ENCODE measurements around the gene INSR.

- TF ChIP-seq, protein P1, sequence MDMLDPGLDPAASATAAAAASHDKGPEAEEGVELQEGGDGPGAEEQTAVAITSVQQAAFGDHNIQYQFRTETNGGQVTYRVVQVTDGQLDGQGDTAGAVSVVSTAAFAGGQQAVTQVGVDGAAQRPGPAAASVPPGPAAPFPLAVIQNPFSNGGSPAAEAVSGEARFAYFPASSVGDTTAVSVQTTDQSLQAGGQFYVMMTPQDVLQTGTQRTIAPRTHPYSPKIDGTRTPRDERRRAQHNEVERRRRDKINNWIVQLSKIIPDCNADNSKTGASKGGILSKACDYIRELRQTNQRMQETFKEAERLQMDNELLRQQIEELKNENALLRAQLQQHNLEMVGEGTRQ (IDR thresholded peaks at IDR 0.05): no peak
- TF ChIP-seq RNF2 (IDR thresholded peaks at IDR 0.05; ENCODE audit: borderline replicate concordance, low read depth) (no peak), EP300 (IDR thresholded peaks at IDR 0.05) (no peak), NPAS2 (CRISPR knock-in tag; IDR thresholded peaks at IDR 0.05; ENCODE audit: borderline replicate concordance) (no peak), CEBPB (IDR thresholded peaks at IDR 0.05) (no peak), TP53 (CRISPR knock-in tag; IDR thresholded peaks at IDR 0.05) (no peak), POLR2A (IDR thresholded peaks at IDR 0.05; ENCODE audit: low read length) (no peak), TFCP2L1 (CRISPR knock-in tag; IDR thresholded peaks at IDR 0.05) (no peak), CBX2 (IDR thresholded peaks at IDR 0.05; ENCODE audit: borderline replicate concordance, low read depth) (no peak)
- TF ChIP-seq, protein P2, sequence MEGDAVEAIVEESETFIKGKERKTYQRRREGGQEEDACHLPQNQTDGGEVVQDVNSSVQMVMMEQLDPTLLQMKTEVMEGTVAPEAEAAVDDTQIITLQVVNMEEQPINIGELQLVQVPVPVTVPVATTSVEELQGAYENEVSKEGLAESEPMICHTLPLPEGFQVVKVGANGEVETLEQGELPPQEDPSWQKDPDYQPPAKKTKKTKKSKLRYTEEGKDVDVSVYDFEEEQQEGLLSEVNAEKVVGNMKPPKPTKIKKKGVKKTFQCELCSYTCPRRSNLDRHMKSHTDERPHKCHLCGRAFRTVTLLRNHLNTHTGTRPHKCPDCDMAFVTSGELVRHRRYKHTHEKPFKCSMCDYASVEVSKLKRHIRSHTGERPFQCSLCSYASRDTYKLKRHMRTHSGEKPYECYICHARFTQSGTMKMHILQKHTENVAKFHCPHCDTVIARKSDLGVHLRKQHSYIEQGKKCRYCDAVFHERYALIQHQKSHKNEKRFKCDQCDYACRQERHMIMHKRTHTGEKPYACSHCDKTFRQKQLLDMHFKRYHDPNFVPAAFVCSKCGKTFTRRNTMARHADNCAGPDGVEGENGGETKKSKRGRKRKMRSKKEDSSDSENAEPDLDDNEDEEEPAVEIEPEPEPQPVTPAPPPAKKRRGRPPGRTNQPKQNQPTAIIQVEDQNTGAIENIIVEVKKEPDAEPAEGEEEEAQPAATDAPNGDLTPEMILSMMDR (IDR thresholded peaks at IDR 0.05): no peak
- TF ChIP-seq, protein P3, sequence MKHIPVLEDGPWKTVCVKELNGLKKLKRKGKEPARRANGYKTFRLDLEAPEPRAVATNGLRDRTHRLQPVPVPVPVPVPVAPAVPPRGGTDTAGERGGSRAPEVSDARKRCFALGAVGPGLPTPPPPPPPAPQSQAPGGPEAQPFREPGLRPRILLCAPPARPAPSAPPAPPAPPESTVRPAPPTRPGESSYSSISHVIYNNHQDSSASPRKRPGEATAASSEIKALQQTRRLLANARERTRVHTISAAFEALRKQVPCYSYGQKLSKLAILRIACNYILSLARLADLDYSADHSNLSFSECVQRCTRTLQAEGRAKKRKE (CRISPR knock-in tag; IDR thresholded peaks at IDR 0.05; ENCODE audit: low read depth): no peak
- TF ChIP-seq, protein P4, sequence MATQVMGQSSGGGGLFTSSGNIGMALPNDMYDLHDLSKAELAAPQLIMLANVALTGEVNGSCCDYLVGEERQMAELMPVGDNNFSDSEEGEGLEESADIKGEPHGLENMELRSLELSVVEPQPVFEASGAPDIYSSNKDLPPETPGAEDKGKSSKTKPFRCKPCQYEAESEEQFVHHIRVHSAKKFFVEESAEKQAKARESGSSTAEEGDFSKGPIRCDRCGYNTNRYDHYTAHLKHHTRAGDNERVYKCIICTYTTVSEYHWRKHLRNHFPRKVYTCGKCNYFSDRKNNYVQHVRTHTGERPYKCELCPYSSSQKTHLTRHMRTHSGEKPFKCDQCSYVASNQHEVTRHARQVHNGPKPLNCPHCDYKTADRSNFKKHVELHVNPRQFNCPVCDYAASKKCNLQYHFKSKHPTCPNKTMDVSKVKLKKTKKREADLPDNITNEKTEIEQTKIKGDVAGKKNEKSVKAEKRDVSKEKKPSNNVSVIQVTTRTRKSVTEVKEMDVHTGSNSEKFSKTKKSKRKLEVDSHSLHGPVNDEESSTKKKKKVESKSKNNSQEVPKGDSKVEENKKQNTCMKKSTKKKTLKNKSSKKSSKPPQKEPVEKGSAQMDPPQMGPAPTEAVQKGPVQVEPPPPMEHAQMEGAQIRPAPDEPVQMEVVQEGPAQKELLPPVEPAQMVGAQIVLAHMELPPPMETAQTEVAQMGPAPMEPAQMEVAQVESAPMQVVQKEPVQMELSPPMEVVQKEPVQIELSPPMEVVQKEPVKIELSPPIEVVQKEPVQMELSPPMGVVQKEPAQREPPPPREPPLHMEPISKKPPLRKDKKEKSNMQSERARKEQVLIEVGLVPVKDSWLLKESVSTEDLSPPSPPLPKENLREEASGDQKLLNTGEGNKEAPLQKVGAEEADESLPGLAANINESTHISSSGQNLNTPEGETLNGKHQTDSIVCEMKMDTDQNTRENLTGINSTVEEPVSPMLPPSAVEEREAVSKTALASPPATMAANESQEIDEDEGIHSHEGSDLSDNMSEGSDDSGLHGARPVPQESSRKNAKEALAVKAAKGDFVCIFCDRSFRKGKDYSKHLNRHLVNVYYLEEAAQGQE (IDR thresholded peaks at IDR 0.05): no peak
- TF ChIP-seq, protein P5, sequence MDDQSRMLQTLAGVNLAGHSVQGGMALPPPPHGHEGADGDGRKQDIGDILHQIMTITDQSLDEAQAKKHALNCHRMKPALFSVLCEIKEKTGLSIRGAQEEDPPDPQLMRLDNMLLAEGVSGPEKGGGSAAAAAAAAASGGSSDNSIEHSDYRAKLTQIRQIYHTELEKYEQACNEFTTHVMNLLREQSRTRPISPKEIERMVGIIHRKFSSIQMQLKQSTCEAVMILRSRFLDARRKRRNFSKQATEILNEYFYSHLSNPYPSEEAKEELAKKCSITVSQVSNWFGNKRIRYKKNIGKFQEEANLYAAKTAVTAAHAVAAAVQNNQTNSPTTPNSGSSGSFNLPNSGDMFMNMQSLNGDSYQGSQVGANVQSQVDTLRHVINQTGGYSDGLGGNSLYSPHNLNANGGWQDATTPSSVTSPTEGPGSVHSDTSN (IDR thresholded peaks at IDR 0.05): no peak
Measured at GRCh38 chr19:7297742-7298141, 3.5 kb upstream of the INSR start.

Data from A549 (cell line).